Sigmoid colon (tissue), 7 donors: ENCODE data around the gene CRTC1. TPM values are rescaled to one million over a fixed set of nuclear protein-coding genes. Genes with fewer than 3 reads are reported as not detected.

Source experiments
- DNase-seq: peaks from one replicate; pipeline ENCODE4 v3.0.0-alpha.2; 2019
- H3K27ac ChIP-seq, 4 donors: fragments of 200-600 bp; sonication (generic); one replicate each; pipeline ENCODE4 v1.5.1; 2016 to 2019; ENCODE audit warnings: mild to moderate bottlenecking in 1 of 4
- H3K27me3 ChIP-seq, 3 donors: fragments of 200-600 bp; sonication (generic); one replicate each; pipeline ENCODE4 v1.5.1; 2019; ENCODE audit warnings: mild to moderate bottlenecking in 1 of 3
- H3K36me3 ChIP-seq, 4 donors: fragments of 200-600 bp; sonication (generic); one replicate each; pipeline ENCODE4 v1.5.1; 2016 to 2019
- H3K4me1 ChIP-seq, 4 donors: fragments of 200-600 bp; sonication (generic); one replicate each; pipeline ENCODE4 v1.5.1; 2017 to 2019
- H3K4me3 ChIP-seq, 4 donors: fragments of 200-600 bp; sonication (generic); one replicate each; pipeline ENCODE4 v1.5.1; 2017 to 2019; ENCODE audit warnings: mild to moderate bottlenecking in 2 of 4, moderate library complexity in 1 of 4
- H3K9me3 ChIP-seq, 4 donors: fragments of 200-600 bp in 3 of 4; sonication (generic) in 3 of 4; one replicate each; pipeline versions ENCODE4 v1.5.1 to v1.6.1; 2013 to 2019
- CTCF ChIP-seq, 4 experiments: fragments of 450-650 bp in 3 of 4; fragments of 200-600 bp in 1 of 4; IDR thresholded peaks; one replicate each; pipeline ENCODE4 v1.5.1; 2016 to 2019; ENCODE audit warnings: antibody characterized with exemption in 4 of 4, mild to moderate bottlenecking in 3 of 4, moderate library complexity in 2 of 4
- EP300 ChIP-seq, 4 donors: sonication (generic); formaldehyde crosslinking; IDR thresholded peaks; one replicate each; pipeline ENCODE4 v1.6.1; 2017; ENCODE audit warnings: antibody characterized with exemption in 4 of 4
- POLR2A ChIP-seq, 2 donors: fragments of 450-650 bp; IDR thresholded peaks; one replicate each; pipeline ENCODE4 v1.6.1; 2016; ENCODE audit warnings: antibody characterized with exemption in 2 of 2, mild to moderate bottlenecking in 2 of 2, moderate library complexity in 2 of 2
- POLR2AphosphoS5 ChIP-seq, 4 donors: sonication (generic); formaldehyde crosslinking; IDR thresholded peaks; one replicate each; pipeline ENCODE4 v1.6.1; 2017; ENCODE audit warnings: antibody characterized with exemption in 4 of 4
- WGBS, 2 donors: extraction: QIAGEN DNeasy Blood & Tissue Kit; methylation state at CpG; one replicate each; pipeline ENCODE4 v1.1.7; 2013; 5-methylcytosine and 5-hydroxymethylcytosine counted together
- intact Hi-C: fragments of 100-400 bp; cut with DNase I; formaldehyde crosslinking; loops from one replicate; pipeline ENCODE4 v1.15.1; 2023
- polyA plus RNA-seq, 3 donors: library from polyadenylated mRNA; stranded (reverse); fragments of 200-250 nt; gene quantifications; one replicate each; pipeline ENCODE4 v1.2.3, GENCODE V29; 2013
- total RNA-seq, 4 donors: library from RNA; depleted of rRNA; stranded (reverse); fragments of >200 nt; gene quantifications; one replicate each; pipeline ENCODE4 v1.1.0, GENCODE V29; 2016
- donor health status: healthy with polysubstance abuse.
- donor health status: Bipolar disorder and iron deficiency.
- donor health status: healthy.

The CRTC1 gene
- total and polyA plus RNA-seq, 7 donors = 2.5 to 8.9 (median 3.6) TPM

DNA sequence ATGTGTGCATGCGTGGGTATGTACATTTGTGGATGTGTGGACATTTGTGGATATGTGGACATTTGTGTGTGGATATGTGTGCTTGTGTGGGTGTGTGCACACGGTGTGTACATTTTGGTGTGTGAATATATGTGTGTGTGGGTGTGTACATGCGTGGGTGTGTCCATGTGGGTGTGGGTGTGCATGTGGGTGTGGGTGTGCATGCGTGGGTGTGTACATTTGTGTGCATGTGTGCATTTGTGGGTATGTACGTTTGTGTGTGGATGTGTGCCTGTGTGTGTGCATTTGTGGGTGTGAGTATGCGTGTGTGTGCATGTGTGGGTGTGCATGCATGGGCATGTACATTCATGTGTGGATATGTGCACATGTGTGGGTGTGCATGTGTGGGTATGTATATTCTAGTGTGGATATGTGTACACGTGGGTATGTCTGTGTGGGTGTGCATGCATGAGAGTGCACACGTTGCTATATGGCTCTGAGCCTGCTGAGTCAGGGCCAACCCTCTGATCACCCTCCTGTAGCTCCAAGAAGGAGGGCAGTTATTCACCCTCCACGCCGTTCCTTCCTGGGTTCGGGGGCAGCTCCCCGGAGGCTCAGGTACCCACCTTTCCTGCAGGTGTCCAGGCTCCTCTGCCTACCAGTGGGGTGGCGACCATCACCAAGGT, 87.3 kb downstream of the CRTC1 start:
- TF ChIP-seq EP300 (IDR thresholded peaks at IDR 0.05) (no peak), POLR2AphosphoS5 (IDR thresholded peaks at IDR 0.05) (no peak), POLR2A (IDR thresholded peaks at IDR 0.05) (no peak), CTCF (IDR thresholded peaks at IDR 0.05) (no peak)
- 70 to 82% methylated on average over 13 of the region's 13 CpGs for WGBS, 2 donors
- DNase-seq = no peak
- Histone ChIP-seq H3K9me3 (no peaks in the 10 kb centered on the region), H3K4me1 (no peaks in the 10 kb centered on the region), H3K4me3 (no peak overlapping the region), H3K27me3 (no peaks in the 10 kb centered on the region), H3K27ac (no peak overlapping the region), H3K36me3 (peaks cover 0 to 20% (median 0%) of the 10 kb centered on the region in 4 donors)
- intact Hi-C loops = no loop called here

GRCh38 chr19:18771328-18772242, 88.1 kb downstream of the CRTC1 start:
- Histone ChIP-seq H3K27me3 (no peaks in the 10 kb centered on the region), H3K36me3 (peaks cover 0 to 18% (median 0%) of the 10 kb centered on the region in 4 donors), H3K4me1 (no peaks in the 10 kb centered on the region), H3K9me3 (no peaks in the 10 kb centered on the region), H3K27ac (no peak overlapping the region), H3K4me3 (no peak overlapping the region)
- TF ChIP-seq POLR2A (IDR thresholded peaks at IDR 0.05) (no peak), CTCF (IDR thresholded peaks at IDR 0.05) (no peak), POLR2AphosphoS5 (IDR thresholded peaks at IDR 0.05) (no peak), EP300 (IDR thresholded peaks at IDR 0.05) (no peak)
- WGBS, 2 donors = 93% methylated on average over 36 of the region's 36 CpGs
- intact Hi-C loops = no loop called here
- DNase-seq = no peak

GRCh38 chr19:18772620-18773587, 89.4 kb downstream of the CRTC1 start:
- intact Hi-C loops = no loop called here
- Histone ChIP-seq H3K4me1 (peaks cover 0 to 6% (median 0%) of the 10 kb centered on the region in 4 donors), H3K27me3 (peaks cover 0 to 6% (median 0%) of the 10 kb centered on the region in 3 donors), H3K27ac (no peak overlapping the region), H3K4me3 (no peak overlapping the region), H3K36me3 (peaks cover 0 to 10% (median 0%) of the 10 kb centered on the region in 4 donors), H3K9me3 (no peaks in the 10 kb centered on the region)
- DNase-seq = no peak
- WGBS, 2 donors = 87 to 89% methylated on average over 27 of the region's 27 CpGs
- TF ChIP-seq POLR2AphosphoS5 (IDR thresholded peaks at IDR 0.05) (no peak), CTCF (IDR thresholded peaks at IDR 0.05) (no peak), POLR2A (IDR thresholded peaks at IDR 0.05) (no peak), EP300 (IDR thresholded peaks at IDR 0.05) (no peak)

GRCh38 chr19:18773682-18774081, 90.2 kb downstream of the CRTC1 start:
- WGBS, 2 donors = 90 to 94% methylated on average over 9 of the region's 9 CpGs
- H3K9me3 ChIP-seq = no peaks in the 10 kb centered on the region
- peaks cover 0 to 10% (median 0%) of the 10 kb centered on the region in 4 donors for H3K36me3 ChIP-seq
- H3K4me1 ChIP-seq = peaks cover 0 to 6% (median 0%) of the 10 kb centered on the region in 4 donors
- H3K27ac ChIP-seq = no peak overlapping the region
- no peak overlapping the region for H3K4me3 ChIP-seq
- intact Hi-C loops = no loop called here
- DNase-seq = no peak
- TF ChIP-seq POLR2A (IDR thresholded peaks at IDR 0.05) (no peak), EP300 (IDR thresholded peaks at IDR 0.05) (no peak), POLR2AphosphoS5 (IDR thresholded peaks at IDR 0.05) (no peak), CTCF (IDR thresholded peaks at IDR 0.05) (no peak)
- peaks cover 0 to 14% (median 0%) of the 10 kb centered on the region in 3 donors for H3K27me3 ChIP-seq
